ENCODE data around the gene GLO1.
A peak's percentile ranks its signal among the peaks of the same experiment; 100 is the strongest.

The GLO1 gene

GRCh38 chr6:38649744-38650143 lies 53.2 kb downstream of the GLO1 start:
- TF ChIP-seq TOX (CRISPR knock-in tag; IDR thresholded peaks at IDR 0.05; ENCODE audit: borderline replicate concordance) (no peak), PATZ1 (CRISPR knock-in tag; IDR thresholded peaks at IDR 0.05; ENCODE audit: borderline replicate concordance) (no peak), ZNF70 (CRISPR knock-in tag; IDR thresholded peaks at IDR 0.05) (no peak), CSDC2 (CRISPR knock-in tag; IDR thresholded peaks at IDR 0.05) (no peak), ZC3H10 (CRISPR knock-in tag; IDR thresholded peaks at IDR 0.05) (no peak), ZFP30 (CRISPR knock-in tag; IDR thresholded peaks at IDR 0.05) (no peak), ARNTL (CRISPR knock-in tag; IDR thresholded peaks at IDR 0.05; ENCODE audit: borderline replicate concordance, low read depth) (no peak), ZNF565 (CRISPR knock-in tag; conservative IDR thresholded peaks at IDR 0.05; ENCODE audit: low read depth) (no peak)
- ATAC-seq: no peak

- TF ChIP-seq BACH2 (CRISPR knock-in tag; IDR thresholded peaks at IDR 0.05; ENCODE audit: borderline replicate concordance): no peak
- no peak for TF ChIP-seq POU6F1 (CRISPR knock-in tag; IDR thresholded peaks at IDR 0.05; ENCODE audit: borderline replicate concordance, low read depth)
- TF ChIP-seq GLIS3 (CRISPR knock-in tag; IDR thresholded peaks at IDR 0.05): no peak
- TF ChIP-seq ZNF565 (CRISPR knock-in tag; conservative IDR thresholded peaks at IDR 0.05; ENCODE audit: low read depth): no peak
- TF ChIP-seq PPARA (CRISPR knock-in tag; IDR thresholded peaks at IDR 0.05; ENCODE audit: borderline replicate concordance): no peak
- no peak for TF ChIP-seq CSDC2 (CRISPR knock-in tag; IDR thresholded peaks at IDR 0.05)
- TF ChIP-seq ZFP30 (CRISPR knock-in tag; IDR thresholded peaks at IDR 0.05): no peak
- no peak for TF ChIP-seq ISL1 (CRISPR knock-in tag; IDR thresholded peaks at IDR 0.05)
- TF ChIP-seq PATZ1 (CRISPR knock-in tag; IDR thresholded peaks at IDR 0.05; ENCODE audit: borderline replicate concordance): no peak
- TF ChIP-seq ZFP3 (CRISPR knock-in tag; IDR thresholded peaks at IDR 0.05): no peak
- TF ChIP-seq TCF4 (CRISPR knock-in tag; IDR thresholded peaks at IDR 0.05; ENCODE audit: borderline replicate concordance): no peak
- TF ChIP-seq SNAI2 (CRISPR knock-in tag; IDR thresholded peaks at IDR 0.05): no peak
- no peak for TF ChIP-seq OSR1 (CRISPR knock-in tag; IDR thresholded peaks at IDR 0.05)
- TF ChIP-seq ZNF8 (CRISPR knock-in tag; IDR thresholded peaks at IDR 0.05): no peak
- no peak for TF ChIP-seq RARB (CRISPR knock-in tag; IDR thresholded peaks at IDR 0.05)
- TF ChIP-seq TSHZ2 (CRISPR knock-in tag; IDR thresholded peaks at IDR 0.05): no peak
These were observed 54.3 kb downstream of the GLO1 start for GRCh38 chr6:38648629-38649028.

GRCh38 chr6:38646166-38646878 lies 56.6 kb downstream of the GLO1 start:
- peak; percentile 34; the same call in 1 of the 3 replicates for ATAC-seq
- no peak for TF ChIP-seq ZC3H10 (CRISPR knock-in tag; IDR thresholded peaks at IDR 0.05)
- TF ChIP-seq BACH2 (CRISPR knock-in tag; IDR thresholded peaks at IDR 0.05; ENCODE audit: borderline replicate concordance): no peak
- no peak for TF ChIP-seq RARB (CRISPR knock-in tag; IDR thresholded peaks at IDR 0.05)
- TF ChIP-seq ZNF8 (CRISPR knock-in tag; IDR thresholded peaks at IDR 0.05): no peak
- TF ChIP-seq CREB5 (CRISPR knock-in tag; IDR thresholded peaks at IDR 0.05; ENCODE audit: low read depth): no peak
- no peak for TF ChIP-seq SNAI2 (CRISPR knock-in tag; IDR thresholded peaks at IDR 0.05)
- no peak for TF ChIP-seq ZNF70 (CRISPR knock-in tag; IDR thresholded peaks at IDR 0.05)
- no peak for TF ChIP-seq OSR1 (CRISPR knock-in tag; IDR thresholded peaks at IDR 0.05)
- TF ChIP-seq TOX (CRISPR knock-in tag; IDR thresholded peaks at IDR 0.05; ENCODE audit: borderline replicate concordance): no peak
- no peak for TF ChIP-seq POU6F1 (CRISPR knock-in tag; IDR thresholded peaks at IDR 0.05; ENCODE audit: borderline replicate concordance, low read depth)
- TF ChIP-seq ZNF565 (CRISPR knock-in tag; conservative IDR thresholded peaks at IDR 0.05; ENCODE audit: low read depth): no peak
- TF ChIP-seq PATZ1 (CRISPR knock-in tag; IDR thresholded peaks at IDR 0.05; ENCODE audit: borderline replicate concordance): no peak
- no peak for TF ChIP-seq ESRRG (CRISPR knock-in tag; IDR thresholded peaks at IDR 0.05)

More at GRCh38 chr6:38648629-38649028, 54.3 kb downstream of the GLO1 start:
- ATAC-seq: no peak

Measured in SK-N-SH treated with all-trans-retinoic acid at 6 μM for 48 hours (cell line).